ENCODE data around the gene PDZRN3. TPM values are rescaled to one million over a fixed set of nuclear protein-coding genes. Genes with fewer than 3 reads are reported as not detected.

Gene PDZRN3
- total RNA-seq, 1 donor from 2014 or later = 1.3 TPM

DNA sequence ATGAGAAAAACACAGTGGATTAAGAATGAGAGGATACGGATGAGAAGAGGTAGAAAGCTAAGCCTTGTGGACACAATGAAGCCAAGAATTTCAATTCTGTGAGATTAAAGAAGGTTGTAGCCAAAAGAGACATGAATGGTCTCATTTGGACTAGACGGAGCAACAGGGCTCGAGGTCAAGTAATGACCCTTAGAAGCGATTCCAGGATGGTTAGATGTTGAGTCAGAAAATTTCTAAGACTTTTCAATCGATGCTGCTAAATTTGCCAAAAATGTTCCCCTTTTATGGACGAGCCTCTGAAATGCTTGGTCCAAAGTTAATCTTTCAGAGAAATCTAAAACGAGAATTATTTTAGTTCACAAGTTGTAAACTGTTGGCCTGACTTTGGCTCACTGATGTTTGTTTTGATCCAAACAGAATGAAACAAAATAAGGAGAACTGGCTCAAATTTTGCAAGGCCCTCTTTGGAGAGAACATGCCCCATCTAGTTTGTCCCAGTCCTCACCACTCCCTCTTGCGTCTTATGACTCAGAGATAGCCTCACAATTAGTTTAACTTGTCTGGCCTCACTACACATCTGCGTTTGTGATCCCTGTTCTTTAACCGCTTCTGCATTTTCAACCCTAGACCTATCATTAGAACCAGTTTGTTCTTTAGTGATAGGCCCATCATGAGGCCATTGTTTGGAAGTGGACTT is 235.5 kb downstream of the PDZRN3 start:
- TF ChIP-seq, protein P1, sequence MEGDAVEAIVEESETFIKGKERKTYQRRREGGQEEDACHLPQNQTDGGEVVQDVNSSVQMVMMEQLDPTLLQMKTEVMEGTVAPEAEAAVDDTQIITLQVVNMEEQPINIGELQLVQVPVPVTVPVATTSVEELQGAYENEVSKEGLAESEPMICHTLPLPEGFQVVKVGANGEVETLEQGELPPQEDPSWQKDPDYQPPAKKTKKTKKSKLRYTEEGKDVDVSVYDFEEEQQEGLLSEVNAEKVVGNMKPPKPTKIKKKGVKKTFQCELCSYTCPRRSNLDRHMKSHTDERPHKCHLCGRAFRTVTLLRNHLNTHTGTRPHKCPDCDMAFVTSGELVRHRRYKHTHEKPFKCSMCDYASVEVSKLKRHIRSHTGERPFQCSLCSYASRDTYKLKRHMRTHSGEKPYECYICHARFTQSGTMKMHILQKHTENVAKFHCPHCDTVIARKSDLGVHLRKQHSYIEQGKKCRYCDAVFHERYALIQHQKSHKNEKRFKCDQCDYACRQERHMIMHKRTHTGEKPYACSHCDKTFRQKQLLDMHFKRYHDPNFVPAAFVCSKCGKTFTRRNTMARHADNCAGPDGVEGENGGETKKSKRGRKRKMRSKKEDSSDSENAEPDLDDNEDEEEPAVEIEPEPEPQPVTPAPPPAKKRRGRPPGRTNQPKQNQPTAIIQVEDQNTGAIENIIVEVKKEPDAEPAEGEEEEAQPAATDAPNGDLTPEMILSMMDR (IDR thresholded peaks at IDR 0.05; ENCODE audit: unreplicated experiment) = no peak
- no peak for DNase-seq (ENCODE audit: low spot score)
- no peaks in the 10 kb centered on the region for H3K9me3 Mint-ChIP-seq (ENCODE audit: unreplicated experiment)
- no peak overlapping the region for H3K27ac Mint-ChIP-seq (ENCODE audit: unreplicated experiment)
- H3K4me3 Mint-ChIP-seq (ENCODE audit: unreplicated experiment) = no peak overlapping the region
- peaks cover 5% of the 10 kb centered on the region for H3K4me1 Mint-ChIP-seq (ENCODE audit: unreplicated experiment)
- H3K27me3 Mint-ChIP-seq (ENCODE audit: unreplicated experiment) = no peaks in the 10 kb centered on the region
- no peaks in the 10 kb centered on the region for H3K36me3 Mint-ChIP-seq (ENCODE audit: low read depth, unreplicated experiment)

DNA sequence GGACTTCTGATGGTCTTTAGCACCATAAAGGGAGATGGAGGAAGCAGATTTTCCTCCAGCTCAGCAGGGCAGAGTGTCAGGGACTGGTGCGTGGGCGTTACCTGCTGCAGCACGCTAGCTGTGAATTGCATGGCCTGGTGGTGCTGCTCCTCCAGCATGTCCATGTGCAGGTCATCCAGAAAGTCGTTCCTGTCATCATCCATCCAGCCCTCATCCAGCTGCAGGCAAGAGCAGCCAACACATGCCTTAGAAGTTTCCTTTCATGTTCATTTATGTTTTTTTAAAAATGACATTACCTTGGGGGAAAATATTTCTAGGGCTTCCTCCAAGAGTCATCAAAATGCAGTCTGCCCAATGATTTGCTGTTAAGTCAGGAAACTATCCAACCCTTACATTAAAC is 239.2 kb downstream of the PDZRN3 start:
- Mint-ChIP-seq H3K4me3 (ENCODE audit: unreplicated experiment) (no peak overlapping the region), H3K36me3 (ENCODE audit: low read depth, unreplicated experiment) (no peaks in the 10 kb centered on the region), H3K4me1 (ENCODE audit: unreplicated experiment) (no peaks in the 10 kb centered on the region), H3K27ac (ENCODE audit: unreplicated experiment) (no peak overlapping the region), H3K27me3 (ENCODE audit: unreplicated experiment) (no peaks in the 10 kb centered on the region), H3K9me3 (ENCODE audit: unreplicated experiment) (no peaks in the 10 kb centered on the region)
- TF ChIP-seq, protein P1 (IDR thresholded peaks at IDR 0.05; ENCODE audit: unreplicated experiment) = no peak
- no peak for DNase-seq (ENCODE audit: low spot score)

GRCh38 chr3:73384091-73384906 is 240.4 kb downstream of the PDZRN3 start:
- no peaks in the 10 kb centered on the region for H3K36me3 Mint-ChIP-seq (ENCODE audit: low read depth, unreplicated experiment)
- TF ChIP-seq, protein P1 (IDR thresholded peaks at IDR 0.05; ENCODE audit: unreplicated experiment) = no peak
- no peak overlapping the region for H3K4me3 Mint-ChIP-seq (ENCODE audit: unreplicated experiment)
- no peak for DNase-seq (ENCODE audit: low spot score)
- no peaks in the 10 kb centered on the region for H3K4me1 Mint-ChIP-seq (ENCODE audit: unreplicated experiment)
- H3K27me3 Mint-ChIP-seq (ENCODE audit: unreplicated experiment) = no peaks in the 10 kb centered on the region
- H3K9me3 Mint-ChIP-seq (ENCODE audit: unreplicated experiment) = no peaks in the 10 kb centered on the region
- H3K27ac Mint-ChIP-seq (ENCODE audit: unreplicated experiment) = no peak overlapping the region

DNA sequence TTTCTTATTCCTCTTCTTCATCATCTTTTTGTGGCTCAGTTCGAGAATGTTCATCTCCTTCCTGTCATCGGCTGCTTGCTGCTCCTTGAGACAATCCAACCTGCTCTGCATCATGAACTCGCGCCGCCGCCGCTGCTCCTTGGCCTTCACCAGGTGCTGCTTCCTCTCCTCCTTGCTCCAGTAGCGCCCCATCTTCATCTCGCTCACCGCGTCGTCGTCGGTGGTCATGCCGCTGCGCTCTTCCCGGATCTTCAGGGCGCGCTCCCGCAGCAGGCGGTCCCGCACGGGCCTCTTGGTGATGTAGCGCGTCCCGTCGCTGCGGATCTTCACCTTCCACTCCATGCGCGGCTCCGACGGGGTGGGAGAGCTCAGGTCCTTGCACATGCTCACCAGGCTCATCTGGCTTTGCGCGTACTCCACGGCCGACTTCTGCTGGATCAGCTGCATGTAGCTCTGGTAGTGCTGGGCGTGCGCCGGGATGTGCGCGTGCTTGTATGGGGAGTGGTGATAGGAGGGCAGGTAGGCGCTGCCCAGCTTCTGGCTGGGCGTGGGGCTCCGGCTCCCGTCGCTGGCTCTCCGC is 241.2 kb downstream of the PDZRN3 start:
- no peaks in the 10 kb centered on the region for H3K27me3 Mint-ChIP-seq (ENCODE audit: unreplicated experiment)
- H3K27ac Mint-ChIP-seq (ENCODE audit: unreplicated experiment) = no peak overlapping the region
- no peaks in the 10 kb centered on the region for H3K4me1 Mint-ChIP-seq (ENCODE audit: unreplicated experiment)
- no peak overlapping the region for H3K4me3 Mint-ChIP-seq (ENCODE audit: unreplicated experiment)
- no peaks in the 10 kb centered on the region for H3K9me3 Mint-ChIP-seq (ENCODE audit: unreplicated experiment)
- TF ChIP-seq, protein P1 (IDR thresholded peaks at IDR 0.05; ENCODE audit: unreplicated experiment) = no peak
- H3K36me3 Mint-ChIP-seq (ENCODE audit: low read depth, unreplicated experiment) = no peaks in the 10 kb centered on the region
- no peak for DNase-seq (ENCODE audit: low spot score)
